Daoy (cell line): ENCODE data around the gene RPN2. TPM values are rescaled to one million over a fixed set of nuclear protein-coding genes. Genes with fewer than 3 reads are reported as not detected.

ENCODE experiments used
- DNase-seq: peaks from one replicate; pipeline ENCODE4 v3.0.0-alpha.2; 2015; ENCODE audit warnings: low read depth
- total RNA-seq: library from RNA; depleted of rRNA; stranded (reverse); fragments of >200 nt; shearing (Covaris generic); gene quantifications from 2 replicates; pipeline ENCODE4 v1.2.3, GENCODE V29; 2014

RPN2 gene
- total RNA-seq, 1 experiment from 2014 or later = 187 TPM

DNA sequence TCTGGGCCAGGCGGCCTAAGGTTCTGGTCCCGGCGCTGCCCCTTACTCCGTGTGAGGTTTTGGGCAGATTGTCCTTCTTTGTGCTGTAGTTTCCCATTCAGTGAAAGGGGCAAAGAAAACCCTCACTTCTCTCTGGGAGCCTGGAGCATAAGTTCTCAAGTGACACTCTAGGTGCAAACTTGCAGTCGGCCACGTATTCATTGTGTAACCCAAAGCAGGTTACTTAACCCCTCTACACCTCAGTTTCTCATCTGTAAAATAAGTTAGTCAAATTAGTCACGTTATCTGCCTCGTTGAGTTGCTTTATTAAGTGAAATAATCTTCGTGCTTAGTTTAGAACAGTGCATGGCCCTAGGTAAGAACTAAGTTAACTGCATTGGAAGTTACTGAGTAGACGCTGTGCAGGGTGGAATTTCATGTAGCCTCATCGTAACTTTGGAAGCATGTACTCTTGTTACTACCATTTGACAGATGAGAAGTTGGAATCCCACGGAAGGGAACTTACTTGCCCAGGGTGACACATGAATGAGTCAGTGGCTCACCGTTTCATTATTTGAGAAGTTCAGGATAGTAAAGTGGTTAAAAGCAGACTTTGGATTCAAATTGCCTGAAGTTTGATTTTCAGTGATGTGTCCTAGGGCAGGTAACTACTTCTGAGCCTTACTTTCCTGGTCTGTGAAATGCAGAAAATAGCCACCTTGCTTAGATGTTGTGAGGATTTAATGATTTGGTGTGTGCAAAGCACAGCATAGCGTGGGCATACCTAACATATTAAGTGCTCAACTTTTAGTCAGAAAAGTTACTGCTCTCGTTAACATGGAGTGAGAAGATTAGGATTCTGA is 774 bp downstream of the RPN2 start:
- peak; percentile 59 for DNase-seq

DNA sequence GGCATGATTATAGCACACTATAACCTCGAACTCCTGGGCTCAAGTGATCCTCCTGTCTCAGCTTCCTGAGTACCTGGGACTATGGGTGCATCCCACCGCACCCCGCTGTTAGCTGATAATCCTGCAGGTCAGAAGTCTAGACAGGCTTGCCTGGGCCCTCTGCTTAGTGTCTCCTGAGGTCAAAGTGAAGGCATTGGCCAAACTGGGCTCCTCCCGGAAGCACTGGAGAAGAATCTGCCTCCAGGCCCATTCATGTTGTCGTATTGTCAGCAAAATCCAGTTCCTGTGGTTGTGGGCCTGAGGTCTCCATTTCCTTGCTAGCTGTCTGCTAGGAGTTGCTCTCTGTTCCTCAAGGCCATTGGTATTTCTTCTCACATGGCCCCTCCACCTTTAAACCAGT is 6.6 kb downstream of the RPN2 start:
- no peak for DNase-seq

DNA sequence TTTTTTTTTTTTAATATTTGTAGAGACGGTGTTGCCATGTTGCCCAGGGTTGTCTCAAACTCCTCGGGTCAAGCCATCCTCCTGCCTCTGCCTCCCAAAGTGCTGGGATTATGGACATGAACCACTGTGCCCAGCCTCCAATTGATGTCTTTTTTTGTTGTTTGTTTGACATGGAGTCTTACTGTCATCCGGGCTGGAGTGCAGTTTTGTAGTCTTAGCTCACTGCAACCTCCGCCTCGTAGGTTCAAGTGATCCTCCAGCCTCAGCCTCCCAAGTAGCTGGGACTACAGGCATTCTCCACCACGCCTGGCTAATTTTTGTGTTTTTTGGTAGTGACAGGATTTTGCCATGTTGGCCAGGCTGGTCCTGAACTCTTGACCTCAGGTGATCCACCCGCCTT is 9.7 kb downstream of the RPN2 start:
- DNase-seq = no peak

DNA sequence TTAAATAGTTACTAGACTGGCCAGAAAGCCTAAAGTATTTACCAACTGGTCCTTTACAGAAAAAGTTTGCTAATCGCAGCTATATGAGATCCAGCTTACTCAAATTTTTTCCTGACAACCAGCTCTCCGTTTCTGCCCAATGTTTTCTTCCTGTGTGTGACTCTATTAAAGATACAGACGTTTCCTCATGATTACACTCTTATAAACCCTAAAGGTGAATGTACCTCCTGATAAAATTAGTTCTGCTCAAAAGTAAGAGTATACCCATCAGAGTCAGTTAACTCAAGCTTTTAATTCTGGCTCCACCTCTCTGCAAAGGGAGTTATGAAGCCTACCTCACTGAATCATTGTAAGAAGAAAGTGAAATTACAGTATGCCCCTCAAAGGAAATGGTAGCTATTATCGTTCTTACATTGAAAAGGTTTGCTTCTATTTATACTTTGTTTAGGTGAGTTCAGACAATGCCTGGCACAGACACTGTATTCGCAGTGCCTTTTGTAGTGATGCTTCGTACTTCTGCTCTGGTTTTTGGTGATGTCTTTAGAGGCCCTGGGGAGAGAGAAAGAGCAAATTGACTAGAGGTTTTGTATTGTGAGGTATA is 10.4 kb downstream of the RPN2 start:
- DNase-seq = no peak

DNA sequence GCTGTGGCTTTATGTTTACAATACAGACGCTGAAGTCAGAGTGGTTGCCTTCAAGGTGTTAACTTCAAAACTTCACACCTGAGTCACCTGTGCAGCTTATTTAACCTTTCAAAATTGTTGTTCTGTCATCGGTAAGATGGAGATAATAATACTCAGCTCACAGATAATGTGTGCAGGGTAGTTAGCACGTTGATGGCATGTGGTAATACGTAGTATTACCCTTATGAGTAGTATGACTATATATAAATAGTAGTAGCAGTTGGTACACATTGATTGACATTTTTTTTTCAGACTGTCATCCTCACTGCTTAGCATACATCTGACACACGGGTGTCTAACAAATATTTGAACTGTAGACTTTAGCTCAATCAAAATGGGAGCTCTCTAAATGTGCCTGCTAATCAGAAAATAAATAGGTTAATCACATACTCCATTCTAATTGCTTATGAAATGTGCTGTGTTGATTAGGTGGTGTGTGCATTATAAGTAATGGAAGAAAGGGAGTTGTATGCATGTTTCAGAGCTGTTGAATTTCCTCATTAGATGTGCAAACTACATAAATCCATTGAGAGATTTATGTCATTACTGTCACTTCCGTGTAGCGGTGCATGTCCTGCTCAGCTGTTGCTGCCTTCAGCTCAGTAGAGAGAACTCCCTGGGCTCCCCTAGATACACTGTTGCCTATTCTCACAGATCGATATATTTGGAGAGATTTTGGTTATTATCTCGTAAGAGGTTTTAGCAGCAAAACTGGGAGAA is 11.4 kb downstream of the RPN2 start:
- no peak for DNase-seq

DNA sequence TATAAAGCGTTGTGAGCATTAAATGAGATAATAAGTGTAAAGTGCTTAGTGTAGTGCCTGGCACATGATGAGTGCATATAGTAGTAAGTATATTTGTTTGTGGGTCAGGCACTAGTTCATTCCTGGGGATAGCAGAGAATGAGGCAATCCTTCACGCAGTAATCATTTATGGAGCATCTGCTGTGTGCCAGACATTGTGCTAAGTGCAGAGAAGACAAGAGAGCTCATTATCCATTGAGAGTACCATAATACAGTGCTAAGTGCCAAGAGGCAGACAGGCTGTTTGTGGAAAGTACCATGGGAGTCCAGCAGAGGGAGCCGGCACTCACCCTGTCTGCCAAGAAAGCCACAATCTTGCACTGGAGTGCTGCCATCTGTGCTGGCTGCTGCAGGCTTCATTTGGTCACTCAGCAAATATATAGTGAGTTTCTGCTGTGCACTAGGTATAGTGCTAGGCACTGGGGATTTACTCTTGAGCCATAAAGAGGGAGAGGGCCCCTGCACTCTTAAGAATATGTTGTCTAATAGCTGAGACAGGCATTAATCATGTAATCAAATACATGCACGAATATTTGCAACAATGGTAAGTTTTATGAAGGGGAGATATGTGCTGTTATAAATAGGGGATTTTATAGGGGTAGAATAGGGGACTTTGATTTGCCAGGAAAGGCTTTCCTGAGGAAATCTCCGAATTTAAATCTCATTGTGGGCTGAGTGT is 13.2 kb downstream of the RPN2 start:
- DNase-seq = peak; percentile 80

DNA sequence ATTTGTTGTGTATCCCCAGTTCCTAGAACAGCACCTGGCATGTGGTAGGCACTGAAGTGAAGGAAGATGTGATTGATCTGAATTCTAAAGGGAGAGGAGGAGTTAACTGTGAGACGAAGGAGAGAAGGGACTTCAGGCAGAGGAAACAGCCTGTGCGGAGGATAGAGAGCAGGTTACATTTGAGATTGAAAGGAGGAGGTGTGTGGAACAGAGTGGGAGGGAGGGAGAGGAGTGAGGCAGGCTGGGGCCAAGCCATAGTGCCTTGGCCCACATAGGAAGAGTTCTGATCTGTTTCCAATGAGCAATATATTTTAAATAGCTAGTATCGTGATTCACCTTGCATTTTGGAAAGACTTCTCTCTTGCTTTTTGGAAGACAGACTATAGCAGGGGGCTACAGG is 14.1 kb downstream of the RPN2 start:
- no peak for DNase-seq

DNA sequence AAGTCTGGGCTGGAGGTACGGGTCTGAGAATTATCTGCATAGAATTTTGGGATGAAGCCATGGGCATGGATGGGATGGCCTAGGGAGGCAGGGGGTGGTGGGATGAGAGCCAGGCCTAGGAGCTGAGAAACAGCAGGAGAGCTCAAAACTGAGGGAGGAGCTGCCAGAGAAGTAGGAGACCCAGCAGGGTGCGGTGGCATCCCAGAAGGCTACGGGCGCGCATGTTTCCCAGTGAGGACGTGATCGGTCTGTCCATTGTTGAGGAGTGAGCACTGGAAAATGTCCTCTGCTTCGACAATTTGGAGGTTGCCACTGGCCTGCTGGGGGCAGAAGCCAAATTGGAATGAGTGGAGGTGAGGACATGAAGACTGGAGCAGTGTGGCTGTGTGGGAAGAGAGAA is 14.7 kb downstream of the RPN2 start:
- DNase-seq = no peak

DNA sequence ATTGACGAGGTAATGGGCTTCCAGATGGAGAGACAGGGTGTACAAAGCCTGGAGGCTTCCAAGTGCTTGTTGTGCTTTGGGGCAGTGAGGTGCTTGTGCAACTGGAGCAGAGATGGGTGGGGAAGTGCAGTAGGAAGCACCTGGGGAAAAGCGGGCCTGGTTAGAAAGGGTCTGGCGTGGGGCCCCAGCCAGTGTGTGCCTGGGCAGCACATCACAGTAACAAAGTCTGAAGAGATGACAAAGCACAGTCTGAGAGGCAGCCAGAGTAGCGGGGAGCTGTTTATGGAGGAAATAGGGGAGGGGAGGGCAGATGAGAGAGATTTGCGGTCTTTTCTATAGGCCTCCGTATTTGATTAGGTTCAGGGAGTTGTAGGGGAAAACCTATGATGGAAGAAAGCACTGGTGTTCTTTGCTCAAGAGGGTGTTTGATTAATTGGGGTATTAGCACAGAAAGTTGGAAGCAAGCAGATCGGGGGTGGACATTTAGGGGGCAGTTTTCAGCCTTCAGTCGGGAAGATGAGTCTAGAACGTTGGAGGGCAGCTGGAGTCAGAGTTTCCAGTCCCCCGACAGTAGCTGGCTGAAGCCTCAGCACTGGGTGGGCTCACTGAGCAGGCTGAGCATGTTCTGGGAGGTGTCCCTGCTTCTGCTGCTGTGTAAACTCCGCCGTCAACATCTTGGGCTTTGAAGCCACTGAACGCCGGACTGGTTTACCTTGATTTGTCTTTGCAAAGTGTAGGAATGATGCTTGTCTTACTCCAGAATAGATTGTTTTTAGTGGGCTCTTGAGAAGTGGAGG is 15.7 kb downstream of the RPN2 start:
- DNase-seq = no peak

DNA sequence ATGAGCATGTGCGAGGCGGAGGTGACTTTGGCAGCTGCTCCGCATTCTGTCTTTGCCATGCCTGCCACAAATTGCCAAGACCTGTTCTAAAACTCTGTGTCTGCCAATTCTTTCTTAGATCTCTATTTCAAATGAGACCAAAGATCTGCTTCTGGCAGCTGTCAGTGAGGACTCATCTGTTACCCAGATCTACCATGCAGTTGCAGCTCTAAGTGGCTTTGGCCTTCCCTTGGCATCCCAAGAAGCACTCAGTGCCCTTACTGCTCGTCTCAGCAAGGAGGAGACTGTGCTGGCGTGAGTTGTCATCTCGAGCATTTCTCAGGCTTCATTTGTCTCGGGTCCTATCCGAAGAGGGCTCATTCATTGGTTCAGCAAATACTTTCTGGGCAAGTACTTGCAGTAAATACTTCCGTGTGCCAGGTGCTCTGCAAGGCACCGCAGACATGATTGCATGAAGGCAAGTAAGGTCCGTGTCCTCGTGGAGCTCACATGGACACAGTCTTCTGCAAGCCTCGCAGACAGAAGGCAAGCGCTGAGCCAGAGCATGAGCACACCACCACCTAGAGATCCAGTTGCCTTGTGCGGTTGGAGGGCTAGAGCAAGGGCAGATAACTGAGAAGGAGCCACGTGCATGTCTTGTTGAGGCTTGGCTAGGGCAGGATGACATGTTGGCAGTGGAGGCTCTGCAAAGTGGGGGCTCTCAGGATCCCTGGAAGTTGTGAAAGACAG is 20.0 kb downstream of the RPN2 start:
- DNase-seq = no peak

DNA sequence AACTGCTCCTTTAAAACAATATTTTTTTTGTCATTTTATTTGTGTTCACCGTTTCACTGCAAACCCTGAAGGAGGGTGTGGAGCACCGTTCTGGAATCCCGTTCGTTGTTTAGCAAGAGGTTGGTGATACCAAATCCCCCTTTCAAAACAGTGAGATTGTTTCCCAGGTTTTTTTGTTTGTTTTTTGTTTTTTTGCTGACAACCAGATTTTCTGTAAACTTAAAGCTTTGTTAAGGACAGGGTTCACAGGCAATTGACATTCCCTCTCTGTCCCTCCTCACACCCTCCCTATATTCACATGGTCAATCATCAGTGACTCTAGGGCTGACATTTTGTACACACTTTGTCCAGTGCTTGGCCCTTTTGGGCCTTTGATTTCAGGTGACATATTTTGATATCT is 21.2 kb downstream of the RPN2 start:
- no peak for DNase-seq

DNA sequence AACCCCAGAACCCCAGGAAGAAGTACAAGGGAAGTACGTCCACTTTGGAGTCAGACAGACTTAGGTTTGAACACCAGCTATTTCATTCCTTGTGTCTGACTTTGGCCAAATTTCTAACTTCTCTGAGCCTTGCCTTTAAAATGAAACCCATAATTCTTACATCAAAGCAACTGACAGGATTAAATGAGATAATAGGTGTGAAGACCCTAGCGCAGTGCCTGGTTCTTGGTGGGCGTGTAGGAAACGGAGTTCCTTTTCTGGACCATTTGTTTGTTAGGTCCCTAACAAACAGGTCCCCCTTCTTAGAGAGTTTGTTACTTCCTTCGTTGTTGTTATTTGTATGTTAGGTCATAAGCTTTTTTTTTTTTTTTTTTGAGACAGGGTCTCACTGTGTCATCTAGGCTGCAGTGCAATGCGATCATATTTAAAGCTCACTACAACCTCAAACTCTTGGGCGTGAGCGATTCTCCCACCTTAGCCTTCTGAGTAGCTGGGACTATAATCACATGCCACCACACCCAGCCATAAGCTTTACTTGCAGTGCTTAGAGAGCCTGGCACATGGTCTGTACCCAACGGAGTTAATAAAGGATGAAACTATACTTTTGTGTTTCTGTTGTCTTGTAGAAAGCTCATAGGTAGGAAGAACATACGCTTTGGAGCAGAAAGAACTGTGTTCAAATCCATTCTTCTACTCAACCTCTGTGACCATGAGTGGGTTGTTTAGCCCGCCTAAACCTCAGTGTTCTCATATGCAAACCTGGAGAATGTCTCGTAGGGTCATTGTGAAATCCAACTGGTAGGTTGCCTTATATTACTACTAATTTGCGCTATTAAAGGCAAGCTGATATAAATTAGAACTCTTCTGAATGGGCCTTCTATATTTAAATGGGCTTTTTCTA is 22.0 kb downstream of the RPN2 start:
- DNase-seq = no peak

DNA sequence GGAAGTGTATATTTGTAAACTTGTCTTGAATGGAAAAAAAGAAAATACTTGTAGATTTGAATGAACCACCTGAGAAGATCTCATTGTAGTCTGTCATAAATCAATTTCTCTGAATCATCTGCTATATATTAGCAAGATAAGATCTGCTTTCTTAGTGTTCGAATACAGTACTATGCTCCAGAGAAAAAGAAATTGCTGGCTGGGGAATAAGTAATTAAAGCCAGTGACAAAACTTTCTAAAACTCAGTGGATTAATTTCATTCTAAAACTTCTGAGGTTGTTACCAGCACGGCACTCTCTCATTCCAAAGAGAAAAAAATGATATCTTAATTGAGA is 22.7 kb downstream of the RPN2 start:
- DNase-seq = no peak

DNA sequence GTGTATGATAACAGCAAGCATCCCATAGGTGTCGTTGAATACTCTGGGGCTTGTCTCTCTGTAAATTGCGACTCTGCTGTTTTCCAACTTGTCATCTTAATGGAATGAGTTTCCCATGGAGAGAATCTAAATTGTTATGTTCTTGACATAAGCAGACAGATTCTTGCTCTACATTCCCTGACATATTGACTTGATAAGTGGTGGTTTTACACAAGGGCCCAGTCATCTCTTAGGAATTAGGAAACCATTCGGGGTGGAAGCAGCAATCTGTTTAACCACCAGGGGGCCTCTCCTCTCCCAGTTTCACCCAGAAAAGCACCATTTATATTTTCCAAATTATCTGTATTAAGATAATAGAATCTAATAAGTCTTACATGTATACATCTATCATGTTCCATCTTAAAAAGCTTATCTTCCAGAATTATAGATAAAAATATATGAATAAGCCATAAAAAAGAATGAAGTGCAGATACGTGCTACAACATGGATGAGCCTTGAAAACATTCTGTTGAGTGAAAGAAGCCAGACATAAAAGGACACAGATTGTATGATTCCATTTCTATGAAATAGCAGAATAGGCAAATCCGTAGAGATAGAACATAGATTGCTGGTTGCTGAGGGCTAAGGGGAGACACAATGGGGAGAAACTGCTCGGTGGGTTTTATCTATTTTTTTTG is 23.3 kb downstream of the RPN2 start:
- DNase-seq = peak; percentile 81

DNA sequence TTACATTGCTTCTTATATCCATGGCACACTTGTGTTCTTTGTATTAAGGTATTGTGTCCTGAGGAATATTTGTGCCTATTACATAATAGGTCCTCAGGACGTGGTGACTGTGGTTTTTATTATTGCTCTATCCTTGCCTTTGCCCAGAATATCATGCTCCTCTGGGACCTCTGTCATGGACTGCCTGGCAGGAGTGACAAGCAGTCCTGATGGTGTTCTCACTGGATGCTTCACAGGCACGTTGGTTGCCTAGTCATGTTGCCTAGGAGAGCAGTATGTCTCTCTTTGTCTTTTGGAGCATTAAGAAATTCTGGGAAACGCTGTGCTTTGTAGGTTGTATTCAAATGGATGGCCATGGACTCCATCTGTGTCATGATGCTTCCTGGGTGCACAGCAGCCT is 24.9 kb downstream of the RPN2 start:
- DNase-seq = no peak

DNA sequence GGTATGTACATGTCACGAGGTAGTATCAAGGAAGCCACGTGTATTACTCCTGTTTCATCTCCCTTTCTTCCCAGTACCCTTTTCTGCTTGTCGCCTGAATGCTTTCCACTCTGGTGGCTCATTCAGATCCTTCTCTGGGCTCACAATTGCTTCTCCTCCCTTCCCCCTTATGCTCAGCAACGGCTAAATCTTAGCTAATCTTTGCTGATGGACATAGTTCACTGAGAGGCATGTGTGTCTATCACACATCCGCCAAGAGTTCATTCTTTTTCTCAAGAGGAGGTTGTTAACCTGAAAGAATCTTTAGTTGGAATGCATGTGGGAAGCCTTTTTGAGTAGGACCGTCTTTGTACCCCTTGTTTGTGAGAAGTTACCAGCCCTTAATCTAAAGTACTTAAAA is 26.0 kb downstream of the RPN2 start:
- DNase-seq = no peak

DNA sequence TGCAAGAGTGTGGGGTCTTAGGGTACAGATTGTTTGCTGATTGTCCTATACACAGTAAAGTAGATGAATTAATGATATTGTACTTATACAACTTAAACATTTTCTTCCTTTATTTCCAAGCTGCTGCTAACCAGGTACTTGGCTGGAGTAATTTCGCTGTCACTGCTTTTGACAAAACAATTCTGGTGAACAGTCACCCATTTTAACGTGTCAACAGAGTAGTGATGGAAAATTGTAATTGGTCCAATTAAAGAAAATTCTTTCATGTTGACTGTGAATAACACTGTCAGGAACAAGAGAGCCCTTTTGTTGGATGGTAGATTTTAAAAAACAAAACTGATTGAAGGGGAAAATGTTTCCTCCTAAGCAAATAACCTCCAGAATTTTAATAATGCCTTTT is 26.7 kb downstream of the RPN2 start:
- no peak for DNase-seq

DNA sequence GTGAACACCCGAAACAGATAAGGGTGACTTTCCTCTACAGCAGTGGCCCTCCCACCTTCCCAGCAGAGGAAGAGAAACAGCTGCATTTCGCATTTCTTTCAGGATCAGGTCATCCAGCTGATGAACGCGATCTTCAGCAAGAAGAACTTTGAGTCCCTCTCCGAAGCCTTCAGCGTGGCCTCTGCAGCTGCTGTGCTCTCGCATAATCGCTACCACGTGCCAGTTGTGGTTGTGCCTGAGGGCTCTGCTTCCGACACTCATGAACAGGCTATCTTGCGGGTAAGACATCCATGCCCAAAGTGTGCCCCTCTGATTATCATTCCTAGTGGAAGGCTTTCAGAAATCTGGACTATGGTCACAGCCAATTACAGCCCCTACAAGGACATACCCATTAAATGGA is 28.0 kb downstream of the RPN2 start:
- no peak for DNase-seq

DNA sequence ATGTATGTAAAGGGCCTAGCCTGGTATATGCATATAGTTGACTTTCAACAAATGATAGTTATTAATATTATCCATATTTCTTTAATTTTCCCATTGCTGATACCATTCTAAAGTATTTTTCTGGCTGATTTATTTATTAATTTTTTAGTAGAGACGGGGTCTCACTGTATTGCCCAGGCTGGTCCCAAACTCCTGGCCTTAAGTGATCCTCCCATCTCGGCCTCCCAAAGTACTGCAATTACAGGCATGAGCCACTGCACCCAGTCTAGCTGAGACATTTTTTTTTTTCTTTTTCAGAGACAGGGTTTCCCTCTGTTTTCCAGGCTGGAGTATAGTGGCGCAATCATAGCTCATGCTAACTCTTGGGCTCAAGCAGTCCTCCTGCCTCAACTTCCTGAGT is 30.1 kb downstream of the RPN2 start:
- DNase-seq = no peak
